K562 (cell line): ENCODE data around the gene SLC16A5. TPM values are rescaled to one million over a fixed set of nuclear protein-coding genes. Genes with fewer than 3 reads are reported as not detected.
A peak's percentile ranks its signal among the peaks of the same experiment; 100 is the strongest.

Experiments used
- ATAC-seq: fragments of 200-7000 bp; cut with Tn5 transposase; 3 replicates; pipeline ENCODE4 v1.9.1; 2020; ENCODE audit warnings: moderate library complexity
- BruUV-seq: library from RNA; stranded (reverse); fragments of 400-500 nt; replicated peaks from 2 replicates; lab custom pipeline; 2021; lab: Mats Ljungman, UMichigan
- CTCF ChIA-PET: fragments of 300-600 bp; formaldehyde crosslinking; extraction: SDS; loops from one replicate; lab custom pipeline; 2021; ENCODE audit warnings: low intra/inter-chr PET ratio; lab: Yijun Ruan, JAX
- POLR2A ChIA-PET: fragments of 300-600, 350-650 bp; sonication (Branson Sonifier 250); formaldehyde crosslinking; extraction: SDS; loops from one replicate; lab custom pipeline; 2021; ENCODE audit warnings: antibody characterized with exemption, inconsistent platforms; lab: Yijun Ruan, JAX
- DNase-seq, 4 experiments: peaks; one replicate each; pipeline versions ENCODE4 v3.0.0 to v3.0.0-alpha.2; 2011 to 2018; ENCODE audit warnings: low spot score in 3 of 4, mixed read lengths in 3 of 4; ENCODE audit errors: extremely low read depth in 1 of 4
- FAIRE-seq: peaks from 2 replicates; lab custom pipeline; 2011; peaks lifted over from hg19 to GRCh38; lab: Jason Lieb, UNC
- H2AFZ ChIP-seq: 2 replicates; pipeline ENCODE4 v1.6.0; 2011; ENCODE audit warnings: low read depth, low read length, control low read depth, inconsistent platforms
- H3K27ac ChIP-seq: fragments of 200-600 bp; 3 replicates; pipeline ENCODE4 v1.8.0; 2011; ENCODE audit warnings: low read depth, mild to moderate bottlenecking, control low read depth, inconsistent platforms, low read length, moderate library complexity, mixed read lengths; ENCODE audit errors: extremely low read depth
- H3K27me3 ChIP-seq, 2 experiments: fragments of 300-600 bp in 1 of 2; 2 replicates in 1 of 2; 3 replicates in 1 of 2; pipeline versions ENCODE4 v1.6.0 to v1.8.0; 2011; ENCODE audit warnings: inconsistent platforms in 2 of 2, low read length in 2 of 2, mild to moderate bottlenecking in 1 of 2, mixed read lengths in 1 of 2, moderate library complexity in 1 of 2; ENCODE audit not compliant: control insufficient read depth in 2 of 2, insufficient read depth in 2 of 2
- H3K36me3 ChIP-seq: fragments of 300-600 bp; 3 replicates; pipeline ENCODE4 v1.8.0; 2011; ENCODE audit warnings: mild to moderate bottlenecking, low read length, inconsistent platforms; ENCODE audit not compliant: control insufficient read depth, insufficient read depth
- H3K4me1 ChIP-seq, 2 experiments: fragments of 200-600 bp in 1 of 2; replicated peaks in 1 of 2; 2 replicates in 1 of 2; 3 replicates in 1 of 2; pipeline versions ENCODE4 v1.5.1 to v1.8.0; 2011; ENCODE audit warnings: inconsistent platforms in 2 of 2, low read length in 2 of 2, mild to moderate bottlenecking in 1 of 2, mixed read lengths in 1 of 2, moderate library complexity in 1 of 2; ENCODE audit not compliant: control insufficient read depth in 2 of 2, insufficient read depth in 2 of 2
- H3K4me2 ChIP-seq: 2 replicates; pipeline ENCODE4 v1.6.1; 2011; ENCODE audit warnings: low read length, control low read depth, inconsistent platforms, mixed read lengths; ENCODE audit not compliant: insufficient read depth
- H3K4me3 ChIP-seq: fragments of 200-600 bp; sonication (generic), shearing (Covaris generic); 2 replicates; pipeline ENCODE4 v1.5.1; 2016; ENCODE audit warnings: control low read depth, inconsistent platforms
- H3K79me2 ChIP-seq: fragments of 200-600 bp; 3 replicates; pipeline ENCODE4 v1.8.0; 2011; ENCODE audit warnings: low read length, inconsistent platforms; ENCODE audit not compliant: control insufficient read depth, insufficient read depth
- H3K9ac ChIP-seq, 2 experiments: 2 replicates each; pipeline versions ENCODE4 v1.6.0 to v1.6.1; 2011; ENCODE audit warnings: low read depth in 2 of 2, low read length in 2 of 2, control low read depth in 1 of 2, inconsistent platforms in 1 of 2, mild to moderate bottlenecking in 1 of 2, mixed read lengths in 1 of 2; ENCODE audit not compliant: insufficient read depth in 1 of 2
- H3K9me1 ChIP-seq: one replicate; pipeline ENCODE4 v1.6.0; 2011; ENCODE audit warnings: inconsistent platforms, mild to moderate bottlenecking, low read length, moderate library complexity; ENCODE audit not compliant: control insufficient read depth, insufficient read depth
- H3K9me3 ChIP-seq: replicated peaks from 2 replicates; pipeline ENCODE4 v1.5.1; 2011; ENCODE audit warnings: low read depth, low read length, inconsistent platforms; ENCODE audit not compliant: control insufficient read depth, insufficient read depth
- H4K20me1 ChIP-seq: replicated peaks from 2 replicates; pipeline ENCODE4 v1.6.1; 2011; ENCODE audit warnings: low read length, inconsistent platforms, mixed read lengths; ENCODE audit not compliant: control insufficient read depth, insufficient read depth
- ATF2 ChIP-seq: sonication (generic); formaldehyde crosslinking; IDR thresholded peaks from 2 replicates; pipeline ENCODE4 v1.8.1; 2022; ENCODE audit warnings: missing genetic modification reagents
- MGA ChIP-seq: fragments of 450-650 bp; IDR thresholded peaks from 2 replicates; pipeline ENCODE4 v1.6.1; 2016; ENCODE audit warnings: mild to moderate bottlenecking, moderate library complexity
- RB1 ChIP-seq: fragments of 450-650 bp; IDR thresholded peaks from 2 replicates; pipeline ENCODE4 v1.6.1; 2017; ENCODE audit warnings: low read depth, mild to moderate bottlenecking
- THRB ChIP-seq: fragments of 450-650 bp; formaldehyde crosslinking; conservative IDR thresholded peaks from 2 replicates; pipeline ENCODE4 v1.4.0; 2022; ENCODE audit warnings: mild to moderate bottlenecking, missing genetic modification characterization
- WGBS: fragments of 100-300 bp; shearing (Covaris generic); methylation state at CpG from one replicate; pipeline ENCODE4 v1.1.6; 2016; ENCODE audit warnings: low coverage, mixed read lengths; ENCODE audit not compliant: insufficient coverage; ENCODE audit errors: missing lambda C conversion rate; 5-methylcytosine and 5-hydroxymethylcytosine counted together
- in situ Hi-C: fragments of 300-500 bp; cut with MboI; formaldehyde crosslinking; loops from 4 replicates; pipeline ENCODE4 v1.15.0; 2018; ENCODE audit warnings: inconsistent platforms, mixed read lengths
- intact Hi-C: fragments of 100-400 bp; cut with micrococcal nuclease; formaldehyde crosslinking; loops from 2 replicates; pipeline ENCODE4 v1.14.2; 2022
- polyA plus RNA-seq, 8 experiments: library from polyadenylated mRNA; depleted of rRNA in 4 of 8; stranded (reverse) in 5 of 8; unstranded in 3 of 8; fragments of >200 nt; fragmentation: Nextera tagmentation in 2 of 8; fragmentation: Illumina TruSeq in 1 of 8; extraction: Ambion mirVana in 2 of 8; extraction: Trizol in 1 of 8; gene quantifications; 2 replicates each; pipeline versions ENCODE4 v1.2.1 to v1.2.3, GENCODE V29; 2011 to 2014; ENCODE audit warnings: inconsistent platforms in 1 of 8, missing spikeins in 1 of 8
- total RNA-seq, 7 experiments: library from RNA; depleted of rRNA in 6 of 7; stranded (reverse); fragments of >200 nt in 6 of 7; fragmentation: Illumina TruSeq in 2 of 7; extraction: Trizol in 2 of 7; gene quantifications; 2 replicates each; pipeline versions ENCODE4 v1.2.1 to v1.2.3, GENCODE V29; 2011 to 2021; ENCODE audit warnings: low replicate concordance in 1 of 7

Gene SLC16A5
- total and polyA plus RNA-seq, 9 of the 15 experiments (the other 6 are each of a cell fraction or from before 2014, with no cell fraction given) = 0.06 to 2.6 (median 0.91) TPM

GRCh38 chr17:75059369-75060345, 28.1 kb upstream of the SLC16A5 start:
- ChIA-PET CTCF (interaction anchor here (0.5 to 1.5 kb wide), 8 partner anchors 28 to 142 kb away, joined by 3 to 12 read pairs (median 4); partner anchors contain the start of genes NT5C and SLC16A5), POLR2A (interaction anchor here (0.6 to 2.1 kb wide), 15 partner anchors 10 to 194 kb away, joined by 3 to 14 read pairs (median 3); partner anchors contain the start of genes ATP5PD, JPT1, KCTD2 and SLC16A5)
- in situ Hi-C loops (loop anchor here (5.0 kb wide), 1 partner anchor 53 kb away; no protein-coding TSS in a partner anchor), intact Hi-C loops (loop anchor here (2.0 kb wide), 1 partner anchor 71 kb away; the partner anchor contains the start of gene NT5C)
- Histone ChIP-seq H3K4me2 (no peak overlapping the region), H3K9ac (peak overlapping the region in 1 of 2 experiments; percentile 11; a peak in 1 of 4 replicates), H3K36me3 (peaks cover 81% of the 10 kb centered on the region), H3K27ac (peak overlapping the region; percentile 53; the same call in 2 of the 3 replicates), H3K9me3 (no peaks in the 10 kb centered on the region), H3K4me3 (no peak overlapping the region), H3K9me1 (no peaks in the 10 kb centered on the region), H3K79me2 (no peaks in the 10 kb centered on the region), H3K4me1 (peaks cover 0 to 3% of the 10 kb centered on the region in 2 experiments; a peak in 2 of 5 replicates), H3K27me3 (no peaks in the 10 kb centered on the region), H2AFZ (no peak overlapping the region), H4K20me1 (0 out of 2 replicates have a peak, but pooled peaks cover 3% of the 10 kb centered on the region)
- BruUV-seq = no TSS peak
- FAIRE-seq = peak; percentile 94
- peak; percentile 89 for ATAC-seq
- WGBS = 67% methylated on average over 25 of the region's 25 CpGs
- DNase-seq = peak in 2 of 4 experiments; percentile 17 to 60
- no peak for TF ChIP-seq RB1
- no peak for TF ChIP-seq THRB
- TF ChIP-seq ATF2 (CRISPR knock-in tag) = no peak
- 0 out of 2 replicates have a peak, but pooled peaks have one; percentile 23 for TF ChIP-seq MGA
